HepG2 (cell line): ENCODE measurements around the gene MIA2. TPM values are rescaled to one million over a fixed set of nuclear protein-coding genes. Genes with fewer than 3 reads are reported as not detected.

ENCODE experiments used
- BORCS8-MEF2B ChIP-seq: sonication (generic); formaldehyde crosslinking; IDR thresholded peaks from 2 replicates; pipeline ENCODE4 v1.8.0; 2022; ENCODE audit warnings: mild to moderate bottlenecking, missing genetic modification reagents
- CBX1 ChIP-seq: IDR thresholded peaks from one replicate; pipeline ENCODE4 v1.6.1; 2016; ENCODE audit warnings: antibody characterized with exemption, low read depth
- DMAP1 ChIP-seq: IDR thresholded peaks from 2 replicates; pipeline ENCODE4 v1.6.1; 2016
- DRAP1 ChIP-seq: IDR thresholded peaks from 2 replicates; pipeline ENCODE4 v1.6.1; 2016; ENCODE audit warnings: missing genetic modification reagents, missing compliant biosample characterization
- ELF1 ChIP-seq: sonication (generic); formaldehyde crosslinking; IDR thresholded peaks from 2 replicates; pipeline ENCODE4 v1.4.0; 2020; ENCODE audit warnings: missing genetic modification reagents
- HIC2 ChIP-seq: sonication (generic); formaldehyde crosslinking; IDR thresholded peaks from 2 replicates; pipeline ENCODE4 v1.9.0; 2022; ENCODE audit warnings: low read depth, missing genetic modification reagents
- HMG20B ChIP-seq: conservative IDR thresholded peaks from 2 replicates; pipeline ENCODE4 v1.6.1; 2016; ENCODE audit warnings: missing genetic modification reagents, missing compliant biosample characterization
- HNRNPL ChIP-seq: fragments of 200-400 bp; formaldehyde crosslinking; IDR thresholded peaks from 2 replicates; pipeline ENCODE4 v1.6.1; 2017; ENCODE audit warnings: mild to moderate bottlenecking, low read depth, low read length
- HOMEZ ChIP-seq: IDR thresholded peaks from 2 replicates; pipeline ENCODE4 v1.6.1; 2016; ENCODE audit warnings: low read depth
- IRF9 ChIP-seq: sonication (generic); formaldehyde crosslinking; IDR thresholded peaks from 2 replicates; pipeline ENCODE4 v1.8.0; 2022; ENCODE audit warnings: missing genetic modification reagents, mild to moderate bottlenecking, borderline replicate concordance
- NCOA5 ChIP-seq: sonication (generic); formaldehyde crosslinking; IDR thresholded peaks from 2 replicates; pipeline ENCODE4 v1.4.0; 2020; ENCODE audit warnings: missing genetic modification reagents
- PREB ChIP-seq: sonication (generic); formaldehyde crosslinking; IDR thresholded peaks from 2 replicates; pipeline ENCODE4 v1.4.0; 2020; ENCODE audit warnings: missing genetic modification reagents
- RARG ChIP-seq: sonication (generic); formaldehyde crosslinking; IDR thresholded peaks from 2 replicates; pipeline ENCODE4 v1.4.0; 2020; ENCODE audit warnings: low read depth, mild to moderate bottlenecking, missing genetic modification reagents
- RXRB ChIP-seq: IDR thresholded peaks from 2 replicates; pipeline ENCODE4 v1.6.1; 2016; ENCODE audit warnings: borderline replicate concordance, missing genetic modification reagents, missing compliant biosample characterization
- ZBED4 ChIP-seq: sonication (generic); formaldehyde crosslinking; IDR thresholded peaks from 2 replicates; pipeline ENCODE4 v1.4.0; 2020; ENCODE audit warnings: missing genetic modification reagents, borderline replicate concordance
- ZNF205 ChIP-seq: IDR thresholded peaks from 2 replicates; pipeline ENCODE4 v1.6.1; 2018; ENCODE audit warnings: missing biosample characterization, missing genetic modification reagents
- ZNF589 ChIP-seq: sonication (generic); formaldehyde crosslinking; conservative IDR thresholded peaks from 2 replicates; pipeline ENCODE4 v1.8.0; 2022; ENCODE audit warnings: mild to moderate bottlenecking, moderate library complexity, missing genetic modification reagents
- ZNF770 ChIP-seq: sonication (generic); formaldehyde crosslinking; IDR thresholded peaks from 2 replicates; pipeline ENCODE4 v1.5.0; 2020; ENCODE audit warnings: mild to moderate bottlenecking, missing genetic modification reagents
- polyA plus RNA-seq, 8 experiments: library from polyadenylated mRNA; depleted of rRNA in 3 of 8; stranded (reverse) in 7 of 8; unstranded in 1 of 8; fragments of >200 nt; fragmentation: Illumina TruSeq in 4 of 8; extraction: Trizol in 4 of 8; gene quantifications; 2 replicates each; pipeline versions ENCODE4 v1.2.1 to v1.2.3, GENCODE V29; 2011 to 2016; ENCODE audit warnings: low read depth in 4 of 8, missing spikeins in 1 of 8, mixed read lengths in 1 of 8; ENCODE audit not compliant: insufficient read depth in 1 of 8
- total RNA-seq, 5 experiments: library from RNA; depleted of rRNA; stranded (reverse); fragments of >200 nt; fragmentation: Illumina TruSeq; extraction: Trizol; gene quantifications; 2 replicates each; pipeline ENCODE4 v1.2.3, GENCODE V29; 2016; ENCODE audit warnings: low read depth in 1 of 5

The MIA2 gene
- total and polyA plus RNA-seq, 2 of the 13 experiments (the other 11 are each of a cell fraction or from before 2014, with no cell fraction given): 134 to 158 TPM

GRCh38 chr14:39432179-39432618 lies 198.5 kb downstream of the MIA2 start, which contains the start of gene FBXO33 (continued):
- peak; percentile 16; the same call in 1 of the 2 replicates for TF ChIP-seq RARG (CRISPR knock-in tag)
- no peak for TF ChIP-seq ZNF770 (CRISPR knock-in tag)
- peak; percentile 56; the same call in 1 of the 2 replicates for TF ChIP-seq DMAP1 (CRISPR knock-in tag)
- TF ChIP-seq HNRNPL: no peak
- TF ChIP-seq ZNF589 (CRISPR knock-in tag): peak; percentile 30; the same call in 1 of the 2 replicates
- peak; percentile 92; the same call in 1 of the 2 replicates for TF ChIP-seq ZBED4 (CRISPR knock-in tag)
- TF ChIP-seq ELF1: peak; percentile 96
- TF ChIP-seq RXRB (CRISPR knock-in tag): peak; percentile 74
- TF ChIP-seq DRAP1: peak; percentile 80
- no peak; the same call in 1 of the 2 replicates for TF ChIP-seq BORCS8-MEF2B (CRISPR knock-in tag)
- TF ChIP-seq HOMEZ: peak; percentile 82
- TF ChIP-seq NCOA5 (CRISPR knock-in tag): no peak
- peak; percentile 96; the same call in 1 of the 2 replicates for TF ChIP-seq PREB (CRISPR knock-in tag)
- 0 out of 2 replicates have a peak, but pooled peaks have one; percentile 27 for TF ChIP-seq ZNF205 (CRISPR knock-in tag)
- 0 out of 2 replicates have a peak, but pooled peaks have one; percentile 42 for TF ChIP-seq HMG20B (CRISPR knock-in tag)
- TF ChIP-seq HIC2: 0 out of 2 replicates have a peak, but pooled peaks have one; percentile 1
- peak; percentile 63; the same call in 1 of the 2 replicates for TF ChIP-seq IRF9 (CRISPR knock-in tag)
- peak; percentile 22 for TF ChIP-seq CBX1
